NOMO-1 treated with dmso at 0.1 percent for 144 hours (cell line): Measurements from ENCODE around the gene DNMT1.

Experiments used
- DNase-seq: peaks from one replicate; lab custom pipeline; 2025; ENCODE audit not compliant: unreplicated experiment; lab: John Stamatoyannopoulos, UW

DNMT1 gene

GRCh38 chr19:10100163-10100785 is 94.5 kb downstream of the DNMT1 start:
- DNase-seq, result no peak

GRCh38 chr19:10096615-10096963 is 98.2 kb downstream of the DNMT1 start:
- no peak for DNase-seq

GRCh38 chr19:10095948-10096614 is 98.7 kb downstream of the DNMT1 start:
- DNase-seq, result peak; percentile 78

- DNase-seq, result no peak
Observed at GRCh38 chr19:10095622-10095947, 99.2 kb downstream of the DNMT1 start.

- no peak for DNase-seq
Observed at GRCh38 chr19:10093295-10094186, 101.2 kb downstream of the DNMT1 start.

- no peak for DNase-seq
Observed at GRCh38 chr19:10092648-10093294, 102.0 kb downstream of the DNMT1 start.

- DNase-seq, result no peak
Observed at GRCh38 chr19:10091895-10092641, 102.7 kb downstream of the DNMT1 start.

GRCh38 chr19:10091370-10091687 is 103.4 kb downstream of the DNMT1 start:
- no peak for DNase-seq

- no peak for DNase-seq
Observed at GRCh38 chr19:10089801-10090375, 104.9 kb downstream of the DNMT1 start.

- no peak for DNase-seq
Observed at GRCh38 chr19:10088949-10089554, 105.7 kb downstream of the DNMT1 start.

GRCh38 chr19:10087296-10088061 is 107.3 kb downstream of the DNMT1 start:
- DNase-seq, result no peak

GRCh38 chr19:10086591-10087192 is 108.1 kb downstream of the DNMT1 start:
- no peak for DNase-seq

GRCh38 chr19:10085641-10086590 is 108.8 kb downstream of the DNMT1 start, which contains the start of gene SHFL:
SHFL (plus strand) TSS chr19:10086317; CDS start chr19:10086428, 111 bp downstream.
- peak; percentile 65 for DNase-seq

GRCh38 chr19:10084803-10085202 is 110.0 kb downstream of the DNMT1 start:
- no peak for DNase-seq

- no peak for DNase-seq
Observed at GRCh38 chr19:10083911-10084310, 110.8 kb downstream of the DNMT1 start.
